ENCODE measurements around the gene FOXF1. TPM values are rescaled to one million over a fixed set of nuclear protein-coding genes. Genes with fewer than 3 reads are reported as not detected.

The FOXF1 gene
- total and polyA plus RNA-seq, 2 of the 13 experiments (the other 11 are each of a cell fraction or from before 2014, with no cell fraction given) = not detected

DNA sequence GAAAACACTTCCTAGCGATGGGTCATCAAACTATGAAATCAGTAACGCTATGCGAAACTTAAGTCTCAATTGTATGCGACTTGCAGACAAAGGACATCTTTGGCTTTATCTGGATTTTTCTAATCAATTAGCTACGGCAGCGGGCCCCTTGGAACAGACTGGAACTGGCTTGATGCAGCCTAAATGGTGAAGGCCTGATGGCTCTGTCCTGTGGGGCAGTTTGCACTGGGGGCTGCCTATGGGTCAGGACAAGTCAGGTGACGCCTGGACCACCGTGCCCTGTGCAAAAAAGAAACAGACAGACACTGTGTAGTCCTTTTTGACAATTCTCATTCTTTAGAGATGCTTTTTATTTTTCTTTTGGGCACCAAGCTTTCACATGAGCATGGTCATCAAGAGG, 22.7 kb downstream of the FOXF1 start:
- no TSS peak for BruUV-seq (replicated peaks)
- Histone ChIP-seq H3K9ac (ENCODE audit: insufficient read depth, low read depth, low read length) (no peak overlapping the region), H3K4me1 (ENCODE audit: insufficient read depth, low read length) (no peaks in the 10 kb centered on the region), H4K20me1 (ENCODE audit: insufficient read depth, low read length) (no peaks in the 10 kb centered on the region), H3K79me2 (ENCODE audit: insufficient read depth, low read length) (no peaks in the 10 kb centered on the region), H3K4me2 (ENCODE audit: low read depth, low read length) (no peak overlapping the region), H3K9me3 (ENCODE audit: low read length) (no peaks in the 10 kb centered on the region), H3K27ac (ENCODE audit: extremely low read length, insufficient read depth, low read length) (no peak overlapping the region), H3K27me3 (ENCODE audit: control insufficient read depth in 1 of 2, insufficient read depth in 2 of 2, low read length in 2 of 2) (no peaks in the 10 kb centered on the region), H3K4me3 (replicated peaks in 1 of 3; ENCODE audit: insufficient read depth in 1 of 3, low read depth in 2 of 3, low read length in 3 of 3) (no peak overlapping the region), H3K36me3 (replicated peaks in 1 of 2; ENCODE audit: control insufficient read depth in 1 of 2, insufficient read depth in 2 of 2, low read length in 2 of 2) (peaks cover 3 to 14% of the 10 kb centered on the region in 2 experiments; a peak in 4 of 5 replicates), H2AFZ (ENCODE audit: low read length) (no peak overlapping the region)
- in situ Hi-C loops (cut with HindIII; ENCODE audit: extremely low pct_ligation_motif_present, low pct_unique_long_range_greater_than_20kb) (no loop called here), intact Hi-C loops (cut with micrococcal nuclease; ENCODE audit: unreplicated experiment) (no loop called here)
- TF ChIP-seq ZNF510 (CRISPR knock-in tag; IDR thresholded peaks at IDR 0.05; ENCODE audit: low read depth) (no peak), ZNF644 (CRISPR knock-in tag; IDR thresholded peaks at IDR 0.05; ENCODE audit: low read depth) (no peak), NR3C1 (CRISPR knock-in tag; IDR thresholded peaks at IDR 0.05) (no peak)
- TF ChIP-seq, protein P1, sequence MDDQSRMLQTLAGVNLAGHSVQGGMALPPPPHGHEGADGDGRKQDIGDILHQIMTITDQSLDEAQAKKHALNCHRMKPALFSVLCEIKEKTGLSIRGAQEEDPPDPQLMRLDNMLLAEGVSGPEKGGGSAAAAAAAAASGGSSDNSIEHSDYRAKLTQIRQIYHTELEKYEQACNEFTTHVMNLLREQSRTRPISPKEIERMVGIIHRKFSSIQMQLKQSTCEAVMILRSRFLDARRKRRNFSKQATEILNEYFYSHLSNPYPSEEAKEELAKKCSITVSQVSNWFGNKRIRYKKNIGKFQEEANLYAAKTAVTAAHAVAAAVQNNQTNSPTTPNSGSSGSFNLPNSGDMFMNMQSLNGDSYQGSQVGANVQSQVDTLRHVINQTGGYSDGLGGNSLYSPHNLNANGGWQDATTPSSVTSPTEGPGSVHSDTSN (CRISPR knock-in tag; IDR thresholded peaks at IDR 0.05; ENCODE audit: borderline replicate concordance) = no peak
- TF ChIP-seq, protein P2, sequence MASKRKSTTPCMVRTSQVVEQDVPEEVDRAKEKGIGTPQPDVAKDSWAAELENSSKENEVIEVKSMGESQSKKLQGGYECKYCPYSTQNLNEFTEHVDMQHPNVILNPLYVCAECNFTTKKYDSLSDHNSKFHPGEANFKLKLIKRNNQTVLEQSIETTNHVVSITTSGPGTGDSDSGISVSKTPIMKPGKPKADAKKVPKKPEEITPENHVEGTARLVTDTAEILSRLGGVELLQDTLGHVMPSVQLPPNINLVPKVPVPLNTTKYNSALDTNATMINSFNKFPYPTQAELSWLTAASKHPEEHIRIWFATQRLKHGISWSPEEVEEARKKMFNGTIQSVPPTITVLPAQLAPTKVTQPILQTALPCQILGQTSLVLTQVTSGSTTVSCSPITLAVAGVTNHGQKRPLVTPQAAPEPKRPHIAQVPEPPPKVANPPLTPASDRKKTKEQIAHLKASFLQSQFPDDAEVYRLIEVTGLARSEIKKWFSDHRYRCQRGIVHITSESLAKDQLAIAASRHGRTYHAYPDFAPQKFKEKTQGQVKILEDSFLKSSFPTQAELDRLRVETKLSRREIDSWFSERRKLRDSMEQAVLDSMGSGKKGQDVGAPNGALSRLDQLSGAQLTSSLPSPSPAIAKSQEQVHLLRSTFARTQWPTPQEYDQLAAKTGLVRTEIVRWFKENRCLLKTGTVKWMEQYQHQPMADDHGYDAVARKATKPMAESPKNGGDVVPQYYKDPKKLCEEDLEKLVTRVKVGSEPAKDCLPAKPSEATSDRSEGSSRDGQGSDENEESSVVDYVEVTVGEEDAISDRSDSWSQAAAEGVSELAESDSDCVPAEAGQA (IDR thresholded peaks at IDR 0.05; ENCODE audit: low read depth) = no peak
- TF ChIP-seq, protein P2 (CRISPR knock-in tag; IDR thresholded peaks at IDR 0.05; ENCODE audit: borderline replicate concordance) = no peak
- ChIA-PET POLR2A (no interaction called here), CTCF (ENCODE audit: low intra/inter-chr PET ratio, low total read pairs) (no interaction called here)
- DNase-seq (ENCODE audit: low spot score) (no peak), FAIRE-seq (no peak), ATAC-seq (no peak)
- WGBS (ENCODE audit: low lambda C conversion rate) = 98% methylated on average over 8 of the region's 8 CpGs

Data from HepG2 (cell line).